Vagina (tissue), 2 donors: ENCODE results near the gene MT1A.
A peak's percentile ranks its signal among the peaks of the same experiment; 100 is the strongest.

Experiments used
- CTCF ChIP-seq, 3 experiments: fragments of 450-650 bp in 2 of 3; fragments of 200-600 bp in 1 of 3; sonication (generic) in 1 of 3; IDR thresholded peaks; one replicate each; pipeline ENCODE4 v1.5.1; 2017 to 2019; ENCODE audit warnings: antibody characterized with exemption in 3 of 3, mild to moderate bottlenecking in 2 of 3, moderate library complexity in 2 of 3
- POLR2A ChIP-seq, 2 donors: fragments of 450-650 bp; IDR thresholded peaks; one replicate each; pipeline ENCODE4 v1.6.1; 2017; ENCODE audit warnings: antibody characterized with exemption in 2 of 2, mild to moderate bottlenecking in 2 of 2, moderate library complexity in 2 of 2
- POLR2AphosphoS5 ChIP-seq, 2 donors: sonication (generic); formaldehyde crosslinking; IDR thresholded peaks; one replicate each; pipeline ENCODE4 v1.9.0; 2017; ENCODE audit warnings: antibody characterized with exemption in 2 of 2, mild to moderate bottlenecking in 2 of 2, low read depth in 1 of 2; ENCODE audit not compliant: insufficient read depth in 1 of 2

DNA sequence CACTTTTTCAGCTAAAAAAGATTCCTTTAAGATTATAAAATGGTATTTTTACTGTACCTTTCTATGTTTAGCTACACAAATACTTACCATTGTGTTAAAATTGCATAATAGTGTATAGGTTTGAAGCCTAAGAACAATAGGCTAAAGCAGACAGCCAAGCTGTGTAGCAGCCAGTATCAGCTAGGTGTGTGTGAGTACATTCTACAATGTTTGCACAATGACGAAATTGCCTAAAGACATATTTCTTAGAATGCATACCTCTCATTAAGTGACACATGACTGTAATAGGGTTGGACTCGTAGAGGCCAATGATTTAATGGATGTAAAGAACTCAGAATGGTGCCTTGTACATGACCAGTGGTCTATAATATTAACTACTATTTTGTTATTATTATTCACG, 11.4 kb downstream of the MT1A start:
- TF ChIP-seq CTCF (IDR thresholded peaks at IDR 0.05) (no peak), POLR2A (IDR thresholded peaks at IDR 0.05) (no peak), POLR2AphosphoS5 (IDR thresholded peaks at IDR 0.05; ENCODE audit: insufficient read depth in 1 of 2, low read depth in 1 of 2) (peak in 1 of 2 donors; percentile 85)
